ENCODE results near the gene MSRB3.

- TF ChIP-seq CTCF (IDR thresholded peaks at IDR 0.05): no peak
- no peak for TF ChIP-seq POLR2A (IDR thresholded peaks at IDR 0.05)
Measured at GRCh38 chr12:65311260-65311659, 32.8 kb downstream of the MSRB3 start.

Measured in body of pancreas (tissue), 4 donors.